Type B pancreatic cell (in vitro differentiated cells): ENCODE measurements around the gene MANF. TPM values are rescaled to one million over a fixed set of nuclear protein-coding genes. Genes with fewer than 3 reads are reported as not detected.

Experiments
- DNase-seq: peaks from one replicate; pipeline ENCODE4 v3.0.0; 2021; ENCODE audit warnings: mixed read lengths; ENCODE audit not compliant: unreplicated experiment; ENCODE audit errors: extremely low spot score
- H3K27ac Mint-ChIP-seq: 2 replicates; pipeline ENCODE4 v1.8.0; 2021; ENCODE audit warnings: mild to moderate bottlenecking, mixed read lengths
- H3K27me3 Mint-ChIP-seq: 2 replicates; pipeline ENCODE4 v1.8.0; 2021; ENCODE audit warnings: mixed read lengths
- H3K36me3 Mint-ChIP-seq: 2 replicates; pipeline ENCODE4 v1.8.0; 2021; ENCODE audit warnings: mixed read lengths
- H3K4me1 Mint-ChIP-seq: one replicate; pipeline ENCODE4 v1.8.0; 2021; ENCODE audit warnings: mixed read lengths; ENCODE audit not compliant: unreplicated experiment
- H3K4me3 Mint-ChIP-seq: 2 replicates; pipeline ENCODE4 v1.8.0; 2021; ENCODE audit warnings: mild to moderate bottlenecking, mixed read lengths
- H3K9me3 Mint-ChIP-seq: 2 replicates; pipeline ENCODE4 v1.8.0; 2021; ENCODE audit warnings: mixed read lengths
- total RNA-seq: library from RNA; stranded (reverse); gene quantifications from 2 replicates; pipeline ENCODE4 v1.2.1, GENCODE V29; 2021; ENCODE audit warnings: low replicate concordance
- TF ChIP-seq, protein P1 (sequence below): fragments of 200-600 bp; sonication (generic); conservative IDR thresholded peaks from 2 replicates; pipeline ENCODE4 v1.5.0; 2021; ENCODE audit warnings: antibody characterized with exemption, mild to moderate bottlenecking

MANF gene
- total RNA-seq, 1 donor from 2014 or later = 139 TPM

DNA sequence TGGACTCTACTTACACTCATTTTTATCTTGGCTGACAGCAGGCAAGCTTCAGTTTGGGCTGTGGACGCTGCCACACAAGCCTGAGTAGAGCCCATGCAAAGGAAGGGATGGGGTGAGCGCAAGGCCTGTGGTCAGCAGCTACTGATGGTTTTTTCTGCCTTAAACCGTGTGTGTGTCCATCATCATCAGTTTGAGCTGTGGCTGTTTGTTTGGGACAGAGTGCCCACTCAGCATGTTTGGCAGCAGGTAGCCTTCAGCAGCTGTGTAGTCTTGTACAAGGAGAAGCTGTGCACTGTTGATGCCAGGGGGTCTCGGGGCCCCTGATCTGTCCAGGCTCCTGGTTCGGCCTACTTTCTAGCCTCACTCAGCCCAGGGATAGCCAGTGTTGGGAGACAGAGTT, 9.4 kb downstream of the MANF start:
- Mint-ChIP-seq H3K27me3 (no peaks in the 10 kb centered on the region), H3K9me3 (no peaks in the 10 kb centered on the region), H3K4me1 (peaks cover 24% of the 10 kb centered on the region), H3K27ac (no peak overlapping the region), H3K4me3 (peak overlapping the region; percentile 77), H3K36me3 (peaks cover 32% of the 10 kb centered on the region)
- no peak for DNase-seq
- TF ChIP-seq, protein P1, sequence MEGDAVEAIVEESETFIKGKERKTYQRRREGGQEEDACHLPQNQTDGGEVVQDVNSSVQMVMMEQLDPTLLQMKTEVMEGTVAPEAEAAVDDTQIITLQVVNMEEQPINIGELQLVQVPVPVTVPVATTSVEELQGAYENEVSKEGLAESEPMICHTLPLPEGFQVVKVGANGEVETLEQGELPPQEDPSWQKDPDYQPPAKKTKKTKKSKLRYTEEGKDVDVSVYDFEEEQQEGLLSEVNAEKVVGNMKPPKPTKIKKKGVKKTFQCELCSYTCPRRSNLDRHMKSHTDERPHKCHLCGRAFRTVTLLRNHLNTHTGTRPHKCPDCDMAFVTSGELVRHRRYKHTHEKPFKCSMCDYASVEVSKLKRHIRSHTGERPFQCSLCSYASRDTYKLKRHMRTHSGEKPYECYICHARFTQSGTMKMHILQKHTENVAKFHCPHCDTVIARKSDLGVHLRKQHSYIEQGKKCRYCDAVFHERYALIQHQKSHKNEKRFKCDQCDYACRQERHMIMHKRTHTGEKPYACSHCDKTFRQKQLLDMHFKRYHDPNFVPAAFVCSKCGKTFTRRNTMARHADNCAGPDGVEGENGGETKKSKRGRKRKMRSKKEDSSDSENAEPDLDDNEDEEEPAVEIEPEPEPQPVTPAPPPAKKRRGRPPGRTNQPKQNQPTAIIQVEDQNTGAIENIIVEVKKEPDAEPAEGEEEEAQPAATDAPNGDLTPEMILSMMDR = no peak

- no peak overlapping the region for H3K4me3 Mint-ChIP-seq
- TF ChIP-seq, protein P1 = no peak
- no peaks in the 10 kb centered on the region for H3K9me3 Mint-ChIP-seq
- peaks cover 32% of the 10 kb centered on the region for H3K36me3 Mint-ChIP-seq
- H3K27ac Mint-ChIP-seq = peak overlapping the region; percentile 65
- H3K4me1 Mint-ChIP-seq = peaks cover 24% of the 10 kb centered on the region
- H3K27me3 Mint-ChIP-seq = no peaks in the 10 kb centered on the region
- no peak for DNase-seq
These were observed 10.6 kb downstream of the MANF start for GRCh38 chr3:51395493-51396213.

DNA sequence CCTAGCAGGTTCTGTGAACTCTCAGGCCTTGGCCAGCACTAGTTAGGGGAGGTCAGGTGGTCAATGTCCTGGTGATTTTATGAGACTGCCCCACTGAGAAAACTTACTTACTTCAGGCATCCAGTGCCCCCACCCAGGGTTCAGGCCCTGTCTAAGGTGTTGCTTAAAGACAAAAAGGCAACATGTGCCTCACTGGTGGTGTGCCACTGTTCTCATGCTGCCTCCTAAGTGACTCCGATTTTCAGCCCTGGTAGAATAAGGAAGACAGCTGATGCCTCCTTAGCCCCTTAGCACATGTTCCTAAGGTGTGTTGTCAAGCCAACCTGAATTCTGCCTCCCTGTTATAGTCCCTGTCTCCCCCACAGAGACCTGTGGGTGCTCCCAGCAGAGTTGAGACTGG, 11.3 kb downstream of the MANF start:
- TF ChIP-seq, protein P1 = no peak
- peaks cover 24% of the 10 kb centered on the region for H3K4me1 Mint-ChIP-seq
- no peak for DNase-seq
- no peak overlapping the region for H3K4me3 Mint-ChIP-seq
- H3K9me3 Mint-ChIP-seq = no peaks in the 10 kb centered on the region
- peaks cover 32% of the 10 kb centered on the region for H3K36me3 Mint-ChIP-seq
- no peaks in the 10 kb centered on the region for H3K27me3 Mint-ChIP-seq
- H3K27ac Mint-ChIP-seq = peak overlapping the region; percentile 65

GRCh38 chr3:51397392-51397791, 12.3 kb downstream of the MANF start:
- Mint-ChIP-seq H3K9me3 (no peaks in the 10 kb centered on the region), H3K36me3 (peaks cover 35% of the 10 kb centered on the region), H3K4me3 (no peak overlapping the region), H3K27ac (peak overlapping the region; percentile 63), H3K4me1 (peaks cover 24% of the 10 kb centered on the region), H3K27me3 (no peaks in the 10 kb centered on the region)
- TF ChIP-seq, protein P1 = no peak
- DNase-seq = no peak

GRCh38 chr3:51398595-51399310, 13.7 kb downstream of the MANF start:
- TF ChIP-seq, protein P1 = no peak
- H3K4me1 Mint-ChIP-seq = peaks cover 24% of the 10 kb centered on the region
- no peak for DNase-seq
- H3K27ac Mint-ChIP-seq = no peak overlapping the region
- H3K4me3 Mint-ChIP-seq = no peak overlapping the region
- H3K27me3 Mint-ChIP-seq = no peaks in the 10 kb centered on the region
- H3K9me3 Mint-ChIP-seq = no peaks in the 10 kb centered on the region
- peaks cover 31% of the 10 kb centered on the region for H3K36me3 Mint-ChIP-seq
